Measurements from ENCODE around the gene XCL2.

The XCL2 gene

GRCh38 chr1:168512864-168513595 lies 30.8 kb downstream of the XCL2 start:
- peak; percentile 25 for DNase-seq

- DNase-seq, result peak; percentile 18
These were observed 33.7 kb downstream of the XCL2 start for GRCh38 chr1:168509875-168510791.

GRCh38 chr1:168509210-168509609 lies 34.6 kb downstream of the XCL2 start:
- no peak for DNase-seq

- DNase-seq, result no peak
These were observed 36.0 kb downstream of the XCL2 start for GRCh38 chr1:168507828-168508227.

- no peak for DNase-seq
These were observed 36.6 kb downstream of the XCL2 start for GRCh38 chr1:168507231-168507630.

GRCh38 chr1:168506204-168506819 lies 37.5 kb downstream of the XCL2 start:
- DNase-seq, result no peak

GRCh38 chr1:168505006-168505405 lies 38.8 kb downstream of the XCL2 start:
- no peak for DNase-seq

- DNase-seq, result peak; percentile 76
These were observed 39.5 kb downstream of the XCL2 start for GRCh38 chr1:168504064-168504837.

- no peak for DNase-seq
These were observed 44.1 kb downstream of the XCL2 start for GRCh38 chr1:168499688-168500049.

- DNase-seq, result no peak
These were observed 44.7 kb downstream of the XCL2 start for GRCh38 chr1:168498956-168499687.

- DNase-seq, result no peak
These were observed 45.6 kb downstream of the XCL2 start for GRCh38 chr1:168498159-168498631.

- DNase-seq, result no peak
These were observed 46.3 kb downstream of the XCL2 start for GRCh38 chr1:168497376-168497950.

- no peak for DNase-seq
These were observed 52.2 kb downstream of the XCL2 start for GRCh38 chr1:168491527-168492164.

Data from CD4-positive, alpha-beta T cell treated with Interferon gamma for 1 hour (primary cell).